ENCODE data around the gene CACNB1. TPM values are rescaled to one million over a fixed set of nuclear protein-coding genes. Genes with fewer than 3 reads are reported as not detected.

CACNB1 gene
- total and polyA plus RNA-seq, 10 of the 15 experiments (the other 5 are each of a cell fraction or from before 2014, with no cell fraction given): 0.06 to 15.6 (median 6.3) TPM

- in situ Hi-C loops (cut with MboI) (no loop called here), intact Hi-C loops (cut with micrococcal nuclease; ENCODE audit: unreplicated experiment) (no loop called here)
- H3K4me1 ChIP-seq (ENCODE audit: control insufficient read depth, insufficient read depth, low read length): no peaks in the 10 kb centered on the region
- no peak overlapping the region for H3K4me3 ChIP-seq
- ChIA-PET SMC1A (ENCODE audit: uncharacterized antibody, unreplicated experiment) (interaction anchor here (1.6 kb wide), 1 partner anchor 13 kb away, joined by 5 read pairs; no protein-coding TSS in a partner anchor), POLR2A (no interaction called here), CTCF (interaction anchor here (0.7 to 1.4 kb wide), 4 partner anchors 10 to 23 kb away, joined by 3 to 7 read pairs (median 4); no protein-coding TSS in a partner anchor), RAD21 (ENCODE audit: unreplicated experiment) (interaction anchor here (1.2 kb wide), 1 partner anchor 25 kb away, joined by 3 read pairs; no protein-coding TSS in a partner anchor)
- H3K9me3 ChIP-seq (replicated peaks; ENCODE audit: control insufficient read depth, insufficient read depth, low read length): no peaks in the 10 kb centered on the region
- no peaks in the 10 kb centered on the region for H3K79me2 ChIP-seq (ENCODE audit: control insufficient read depth, insufficient read depth, low read length)
- H4K20me1 ChIP-seq (ENCODE audit: control insufficient read depth, insufficient read depth): no peaks in the 10 kb centered on the region
- no peak for FAIRE-seq
- no TSS peak for BruUV-seq (replicated peaks)
- H3K9ac ChIP-seq (ENCODE audit: control insufficient read depth, insufficient read depth, low read length): no peak overlapping the region
- DNase-seq (ENCODE audit: low read depth, low spot score): no peak
- no peak overlapping the region for H3K27ac ChIP-seq (ENCODE audit: control insufficient read depth, insufficient read depth)
- no peaks in the 10 kb centered on the region for H3K36me3 ChIP-seq (ENCODE audit: control insufficient read depth in 2 of 2, insufficient read depth in 2 of 2, low read length in 1 of 2)
- H3K27me3 ChIP-seq (replicated peaks in 1 of 2; ENCODE audit: control insufficient read depth in 2 of 2, insufficient read depth in 2 of 2, low read length in 1 of 2): peaks cover under 1 to 1% of the 10 kb centered on the region in 2 experiments; a peak in 2 of 4 replicates
- 23% methylated on average over 8 of the region's 8 CpGs for WGBS (ENCODE audit: insufficient coverage, insufficient replicate concordance, low lambda C conversion rate, missing lambda C conversion rate)
- TF ChIP-seq CBX3 (IDR thresholded peaks at IDR 0.05; ENCODE audit: borderline replicate concordance, low read depth) (no peak), TARDBP (IDR thresholded peaks at IDR 0.05; ENCODE audit: borderline replicate concordance) (no peak), MTA3 (IDR thresholded peaks at IDR 0.05; ENCODE audit: borderline replicate concordance, low read length) (no peak), CTCF (IDR thresholded peaks at IDR 0.05 in 2 of 3, conservative IDR thresholded peaks at IDR 0.05 in 1 of 3; ENCODE audit: control insufficient read depth in 2 of 3, extremely low read depth in 1 of 3, insufficient read depth in 1 of 3, low read depth in 3 of 3, low read length in 3 of 3) (no peak), ZNF274 (IDR thresholded peaks at IDR 0.05; ENCODE audit: insufficient read depth, insufficient read length) (no peak), EGR1 (IDR thresholded peaks at IDR 0.05; ENCODE audit: borderline replicate concordance in 1 of 2, low read depth in 2 of 2, low read length in 2 of 2) (no peak), SP1 (IDR thresholded peaks at IDR 0.05; ENCODE audit: low read depth, low read length) (no peak), ELK1 (IDR thresholded peaks at IDR 0.05; ENCODE audit: low read depth, low read length) (no peak), TCF12 (IDR thresholded peaks at IDR 0.05; ENCODE audit: low read depth, low read length) (no peak), ZZZ3 (IDR thresholded peaks at IDR 0.05; ENCODE audit: control insufficient read depth, insufficient read length, low read depth) (no peak), YY1 (IDR thresholded peaks at IDR 0.05; ENCODE audit: low read depth, low read length) (no peak), JUND (IDR thresholded peaks at IDR 0.05; ENCODE audit: low read depth, low read length) (no peak), TAF1 (IDR thresholded peaks at IDR 0.05; ENCODE audit: borderline replicate concordance, low read depth, low read length) (no peak), NKRF (conservative IDR thresholded peaks at IDR 0.05) (no peak)
- H2AFZ ChIP-seq (ENCODE audit: control insufficient read depth, low read depth, low read length): no peak overlapping the region
- ATAC-seq: no peak
- H3K4me2 ChIP-seq (ENCODE audit: control insufficient read depth, insufficient read depth): no peak overlapping the region
These were observed 21.4 kb upstream of the CACNB1 start for GRCh38 chr17:39218906-39219305.
